CD14-positive monocyte (primary cell): Measurements from ENCODE around the gene MAP2. TPM values are rescaled to one million over a fixed set of nuclear protein-coding genes. Genes with fewer than 3 reads are reported as not detected.
A peak's percentile ranks its signal among the peaks of the same experiment; 100 is the strongest.

Experiments
- DNase-seq, 3 donors: peaks; one replicate each; pipeline ENCODE4 v3.0.0-alpha.2; 2011 to 2022
- H2AFZ ChIP-seq: 2 replicates; pipeline ENCODE4 v1.6.0; 2012; ENCODE audit warnings: mild to moderate bottlenecking, low read depth, low read length, inconsistent platforms; ENCODE audit not compliant: insufficient read depth, poor library complexity, severe bottlenecking
- H3K27ac ChIP-seq, 2 donors: 1 replicate in 1 of 2; 2 replicates in 1 of 2; pipeline ENCODE4 v1.5.1; 2012 to 2013; ENCODE audit warnings: low read length in 2 of 2, control low read depth in 1 of 2, inconsistent platforms in 1 of 2, low read depth in 1 of 2, mild to moderate bottlenecking in 1 of 2
- H3K27me3 ChIP-seq, 2 donors: one replicate each; pipeline versions ENCODE4 v1.6.0 to v1.6.1; 2011 to 2013; ENCODE audit warnings: low read length in 2 of 2; ENCODE audit not compliant: control insufficient read depth in 2 of 2, insufficient read depth in 2 of 2
- H3K36me3 ChIP-seq, 2 donors: replicated peaks in 1 of 2; 1 replicate in 1 of 2; 2 replicates in 1 of 2; pipeline versions ENCODE4 v1.5.1 to v1.6.1; 2012 to 2013; ENCODE audit warnings: low read length in 2 of 2, control low read depth in 1 of 2, inconsistent platforms in 1 of 2, mild to moderate bottlenecking in 1 of 2; ENCODE audit not compliant: insufficient read depth in 2 of 2, control insufficient read depth in 1 of 2
- H3K4me1 ChIP-seq, 2 donors: 1 replicate in 1 of 2; 2 replicates in 1 of 2; pipeline versions ENCODE4 v1.5.1 to v1.6.1; 2012 to 2013; ENCODE audit warnings: low read length in 2 of 2, control low read depth in 1 of 2, inconsistent platforms in 1 of 2, mild to moderate bottlenecking in 1 of 2, moderate library complexity in 1 of 2; ENCODE audit not compliant: insufficient read depth in 2 of 2, control insufficient read depth in 1 of 2
- H3K4me2 ChIP-seq: replicated peaks from 2 replicates; pipeline ENCODE3; 2012; ENCODE audit warnings: low read length, moderate library complexity, mild to moderate bottlenecking; ENCODE audit not compliant: poor library complexity, severe bottlenecking; ENCODE audit errors: extremely low read depth
- H3K4me3 ChIP-seq, 3 experiments: fragments of 200-600 bp in 1 of 3; sonication (generic) in 1 of 3; replicated peaks in 1 of 3; 1 replicate in 2 of 3; 2 replicates in 1 of 3; pipeline ENCODE4 v1.5.1; 2011 to 2013; ENCODE audit warnings: low read length in 3 of 3, mild to moderate bottlenecking in 3 of 3, control low read depth in 2 of 3, low read depth in 2 of 3, inconsistent platforms in 1 of 3, moderate library complexity in 1 of 3
- H3K79me2 ChIP-seq: 2 replicates; pipeline ENCODE4 v1.6.0; 2012; ENCODE audit warnings: mild to moderate bottlenecking, control low read depth, inconsistent platforms, low read length, moderate library complexity; ENCODE audit not compliant: insufficient read depth
- H3K9ac ChIP-seq: 2 replicates; pipeline ENCODE4 v1.6.0; 2017; ENCODE audit warnings: low read length, mild to moderate bottlenecking; ENCODE audit not compliant: insufficient read depth, poor library complexity, severe bottlenecking
- H3K9me3 ChIP-seq, 2 donors: replicated peaks in 1 of 2; 1 replicate in 1 of 2; 2 replicates in 1 of 2; pipeline versions ENCODE4 v1.5.1 to v1.6.1; 2012 to 2013; ENCODE audit warnings: low read length in 2 of 2, control low read depth in 1 of 2; ENCODE audit not compliant: control insufficient read depth in 1 of 2, insufficient read depth in 1 of 2
- H4K20me1 ChIP-seq: 2 replicates; pipeline ENCODE4 v1.6.0; 2012; ENCODE audit warnings: mild to moderate bottlenecking, low read length, control low read depth, moderate library complexity; ENCODE audit not compliant: insufficient read depth
- H3K27ac Mint-ChIP-seq, 7 donors: one replicate each; pipeline ENCODE4 v1.8.0; 2020; ENCODE audit warnings: mild to moderate bottlenecking in 7 of 7, mixed read lengths in 7 of 7, moderate library complexity in 6 of 7, inconsistent platforms in 2 of 7
- H3K27me3 Mint-ChIP-seq, 3 donors: one replicate each; pipeline ENCODE4 v1.8.0; 2021 to 2022; ENCODE audit warnings: low read depth in 3 of 3, mild to moderate bottlenecking in 3 of 3, mixed read lengths in 3 of 3, moderate library complexity in 3 of 3, inconsistent platforms in 1 of 3
- H3K36me3 Mint-ChIP-seq, 2 donors: one replicate each; pipeline ENCODE4 v1.8.0; 2020; ENCODE audit warnings: mixed read lengths in 2 of 2, inconsistent platforms in 1 of 2, mild to moderate bottlenecking in 1 of 2
- H3K4me1 Mint-ChIP-seq: one replicate; pipeline ENCODE4 v1.8.0; 2020; ENCODE audit warnings: mild to moderate bottlenecking, mixed read lengths
- H3K4me3 Mint-ChIP-seq, 2 donors: one replicate each; pipeline ENCODE4 v1.8.0; 2020; ENCODE audit warnings: mild to moderate bottlenecking in 2 of 2, mixed read lengths in 2 of 2, moderate library complexity in 1 of 2
- H3K9me3 Mint-ChIP-seq, 7 donors: one replicate each; pipeline ENCODE4 v1.8.0; 2020 to 2022; ENCODE audit warnings: mixed read lengths in 7 of 7, mild to moderate bottlenecking in 6 of 7, moderate library complexity in 6 of 7, inconsistent platforms in 2 of 7
- WGBS: methylation state at CpG from one replicate; pipeline ENCODE4 v1.1.5; 2013; ENCODE audit warnings: missing lambda C conversion rate; ENCODE audit not compliant: insufficient coverage; 5-methylcytosine and 5-hydroxymethylcytosine counted together
- intact Hi-C, 2 donors: fragments of 100-400 bp; cut with micrococcal nuclease; formaldehyde crosslinking; loops; one replicate each; pipeline versions ENCODE4 v1.15.0 to v1.15.1; 2023
- polyA plus RNA-seq, 3 donors: library from polyadenylated mRNA; depleted of rRNA in 1 of 3; unstranded in 2 of 3; stranded (reverse) in 1 of 3; fragments of 300-500 nt in 2 of 3; fragments of >200 nt in 1 of 3; fragmentation: Illumina TruSeq in 2 of 3; gene quantifications; 1 replicate in 2 of 3; 2 replicates in 1 of 3; pipeline ENCODE4 v1.2.3, GENCODE V29; 2012 to 2021
- TF ChIP-seq, protein P1 (sequence below): fragments of 200-600 bp; IDR thresholded peaks from one replicate; pipeline ENCODE4 v1.8.0; 2022; ENCODE audit warnings: antibody characterized with exemption, mild to moderate bottlenecking

The MAP2 gene
- polyA plus RNA-seq, 3 donors: not detected

DNA sequence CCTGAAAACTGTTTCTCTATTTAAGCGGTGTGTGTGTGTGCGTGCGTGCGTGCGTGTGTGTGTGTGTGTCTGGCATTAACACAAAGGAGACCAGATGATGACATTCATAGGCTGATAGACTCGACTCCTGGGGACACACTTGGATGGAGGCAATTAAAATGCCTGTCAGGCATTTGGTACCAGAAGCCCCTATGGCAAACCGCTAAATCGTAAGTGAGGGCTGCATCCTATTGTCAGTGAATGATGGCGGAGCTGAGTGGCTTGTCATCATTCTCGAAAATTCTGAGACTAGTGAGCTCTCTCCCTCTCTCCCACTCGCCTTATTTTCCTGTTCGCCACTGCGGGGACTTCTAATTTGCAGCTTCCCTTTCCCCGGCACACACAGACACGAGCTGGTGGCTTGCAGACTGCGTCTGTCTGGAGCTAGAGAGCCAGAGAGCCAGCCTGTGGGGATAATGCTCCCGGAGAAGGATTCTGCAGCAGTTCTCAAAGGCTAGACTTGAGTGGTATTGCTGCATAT is 155.4 kb downstream of the MAP2 start:
- H3K4me1 Mint-ChIP-seq: peaks cover 8% of the 10 kb centered on the region
- Histone ChIP-seq H3K27ac (no peak overlapping the region), H3K4me2 (peak overlapping the region; percentile 41), H3K36me3 (no peaks in the 10 kb centered on the region), H3K9me3 (no peaks in the 10 kb centered on the region), H3K4me3 (peak overlapping the region in 1 of 3 experiments; percentile 49), H3K4me1 (no peaks in the 10 kb centered on the region), H3K79me2 (no peaks in the 10 kb centered on the region), H2AFZ (peak overlapping the region; percentile 45), H3K27me3 (no peaks in the 10 kb centered on the region), H3K9ac (no peak overlapping the region), H4K20me1 (no peaks in the 10 kb centered on the region)
- peak overlapping the region in 1 of 2 donors; percentile 76 for H3K4me3 Mint-ChIP-seq
- H3K27ac Mint-ChIP-seq: peak overlapping the region in 1 of 7 donors; percentile 51
- intact Hi-C loops: loop anchor here in 1 of 2 donors (10.0 kb wide), 1 partner anchor 234 kb away; no protein-coding TSS in a partner anchor
- TF ChIP-seq, protein P1, sequence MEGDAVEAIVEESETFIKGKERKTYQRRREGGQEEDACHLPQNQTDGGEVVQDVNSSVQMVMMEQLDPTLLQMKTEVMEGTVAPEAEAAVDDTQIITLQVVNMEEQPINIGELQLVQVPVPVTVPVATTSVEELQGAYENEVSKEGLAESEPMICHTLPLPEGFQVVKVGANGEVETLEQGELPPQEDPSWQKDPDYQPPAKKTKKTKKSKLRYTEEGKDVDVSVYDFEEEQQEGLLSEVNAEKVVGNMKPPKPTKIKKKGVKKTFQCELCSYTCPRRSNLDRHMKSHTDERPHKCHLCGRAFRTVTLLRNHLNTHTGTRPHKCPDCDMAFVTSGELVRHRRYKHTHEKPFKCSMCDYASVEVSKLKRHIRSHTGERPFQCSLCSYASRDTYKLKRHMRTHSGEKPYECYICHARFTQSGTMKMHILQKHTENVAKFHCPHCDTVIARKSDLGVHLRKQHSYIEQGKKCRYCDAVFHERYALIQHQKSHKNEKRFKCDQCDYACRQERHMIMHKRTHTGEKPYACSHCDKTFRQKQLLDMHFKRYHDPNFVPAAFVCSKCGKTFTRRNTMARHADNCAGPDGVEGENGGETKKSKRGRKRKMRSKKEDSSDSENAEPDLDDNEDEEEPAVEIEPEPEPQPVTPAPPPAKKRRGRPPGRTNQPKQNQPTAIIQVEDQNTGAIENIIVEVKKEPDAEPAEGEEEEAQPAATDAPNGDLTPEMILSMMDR: no peak
- no peaks in the 10 kb centered on the region for H3K36me3 Mint-ChIP-seq
- H3K9me3 Mint-ChIP-seq: no peaks in the 10 kb centered on the region
- H3K27me3 Mint-ChIP-seq: peaks cover 1 to 8% (median 4%) of the 10 kb centered on the region in 3 donors
- DNase-seq: no peak
- WGBS: 27% methylated on average over 15 of the region's 17 CpGs

DNA sequence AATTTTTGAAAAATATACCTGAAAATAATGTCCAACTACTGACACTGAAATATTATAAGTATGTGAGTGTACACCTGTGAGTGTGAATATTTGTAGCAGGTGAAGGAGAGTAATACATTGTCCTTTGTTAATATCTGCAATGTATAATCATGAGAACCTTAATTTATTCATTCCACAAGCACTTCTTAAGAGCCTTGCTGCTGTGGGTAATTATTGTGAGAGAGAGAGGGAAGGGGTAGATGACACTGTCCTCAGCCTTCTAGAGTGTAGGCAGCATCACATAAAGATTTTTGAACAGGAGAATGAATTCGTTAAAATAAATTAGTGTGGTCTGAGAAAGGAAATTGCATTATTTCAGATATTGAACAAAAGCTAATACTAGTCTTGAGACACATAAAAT is 157.2 kb downstream of the MAP2 start:
- peaks cover 8% of the 10 kb centered on the region for H3K4me1 Mint-ChIP-seq
- H3K4me3 ChIP-seq: no peak overlapping the region
- H3K4me2 ChIP-seq: no peak overlapping the region
- H3K4me1 ChIP-seq: no peaks in the 10 kb centered on the region
- H3K27me3 Mint-ChIP-seq: peaks cover 1 to 8% (median 6%) of the 10 kb centered on the region in 3 donors
- intact Hi-C loops: loop anchor here in 1 of 2 donors (10.0 kb wide), 1 partner anchor 246 kb away; no protein-coding TSS in a partner anchor
- no peak overlapping the region for H3K4me3 Mint-ChIP-seq
- H3K9me3 Mint-ChIP-seq: no peaks in the 10 kb centered on the region
- H4K20me1 ChIP-seq: no peaks in the 10 kb centered on the region
- no peaks in the 10 kb centered on the region for H3K27me3 ChIP-seq
- no peak overlapping the region for H3K27ac ChIP-seq
- no peak overlapping the region for H2AFZ ChIP-seq
- no peaks in the 10 kb centered on the region for H3K9me3 ChIP-seq
- no peak for DNase-seq
- H3K79me2 ChIP-seq: no peaks in the 10 kb centered on the region
- no peaks in the 10 kb centered on the region for H3K36me3 ChIP-seq
- WGBS: no CpG with 5 or more reads among the region's 1 CpG
- TF ChIP-seq, protein P1: no peak
- H3K27ac Mint-ChIP-seq: no peak overlapping the region
- no peak overlapping the region for H3K9ac ChIP-seq
- no peaks in the 10 kb centered on the region for H3K36me3 Mint-ChIP-seq
